Endothelial cell of umbilical vein (primary cell): ENCODE measurements around the gene ANKLE2. TPM values are rescaled to one million over a fixed set of nuclear protein-coding genes. Genes with fewer than 3 reads are reported as not detected.

Experiments
- BruUV-seq: library from RNA; stranded (reverse); fragments of 400-500 nt; replicated peaks from 2 replicates; lab custom pipeline; 2021; lab: Mats Ljungman, UMichigan
- CTCF ChIA-PET: fragments of 300-600, 350-600 bp; sonication (Branson Sonifier 250); formaldehyde crosslinking; loops from one replicate; lab custom pipeline; 2021; ENCODE audit warnings: antibody characterized with exemption, inconsistent platforms; lab: Charles Lee
- POLR2A ChIA-PET: fragments of 300-600, 350-600 bp; sonication (Branson Sonifier 250); formaldehyde crosslinking; loops from one replicate; lab custom pipeline; 2021; ENCODE audit warnings: antibody characterized with exemption, inconsistent platforms; lab: Charles Lee
- DNase-seq: peaks from one replicate; pipeline ENCODE4 v3.0.0-alpha.2; 2011; ENCODE audit warnings: low read depth, low spot score
- FAIRE-seq: peaks from 2 replicates; lab custom pipeline; 2011; peaks lifted over from hg19 to GRCh38; lab: Jason Lieb, UNC
- H2AFZ ChIP-seq: 2 replicates; pipeline ENCODE4 v1.6.0; 2012; ENCODE audit warnings: low read depth, low read length, control low read depth, inconsistent platforms
- H3K27ac ChIP-seq: 2 replicates; pipeline ENCODE4 v1.5.1; 2011; ENCODE audit warnings: low read depth, mild to moderate bottlenecking, control low read depth, low read length, moderate library complexity; ENCODE audit not compliant: insufficient read depth
- H3K27me3 ChIP-seq, 2 experiments: 2 replicates each; pipeline versions ENCODE4 v1.6.0 to v1.6.1; 2011; ENCODE audit warnings: low read length in 2 of 2, mixed read lengths in 1 of 2; ENCODE audit not compliant: control insufficient read depth in 2 of 2, insufficient read depth in 2 of 2
- H3K36me3 ChIP-seq, 2 experiments: 2 replicates in 1 of 2; 3 replicates in 1 of 2; pipeline ENCODE4 v1.5.1; 2011; ENCODE audit warnings: low read length in 2 of 2, mild to moderate bottlenecking in 1 of 2, moderate library complexity in 1 of 2; ENCODE audit not compliant: control insufficient read depth in 2 of 2, insufficient read depth in 2 of 2; ENCODE audit errors: extremely low read depth in 1 of 2
- H3K4me1 ChIP-seq: 3 replicates; pipeline ENCODE4 v1.5.1; 2011; ENCODE audit warnings: mild to moderate bottlenecking, low read length; ENCODE audit not compliant: control insufficient read depth, insufficient read depth; ENCODE audit errors: extremely low read depth
- H3K4me2 ChIP-seq: 2 replicates; pipeline ENCODE4 v1.6.1; 2011; ENCODE audit warnings: low read length, control low read depth, mixed read lengths; ENCODE audit not compliant: insufficient read depth
- H3K4me3 ChIP-seq, 3 experiments: fragments of 200-600 bp in 1 of 3; sonication (generic), shearing (Covaris generic) in 1 of 3; replicated peaks in 1 of 3; 2 replicates each; pipeline ENCODE4 v1.5.1; 2011 to 2016; ENCODE audit warnings: control low read depth in 3 of 3, low read length in 3 of 3, mild to moderate bottlenecking in 2 of 3, inconsistent platforms in 1 of 3, low read depth in 1 of 3, moderate library complexity in 1 of 3; ENCODE audit not compliant: insufficient read depth in 1 of 3
- H3K79me2 ChIP-seq: 2 replicates; pipeline ENCODE4 v1.6.0; 2012; ENCODE audit warnings: low read length, inconsistent platforms; ENCODE audit not compliant: control insufficient read depth, insufficient read depth
- H3K9ac ChIP-seq: replicated peaks from 2 replicates; pipeline ENCODE3; 2011; ENCODE audit warnings: low read length, control low read depth; ENCODE audit not compliant: insufficient read depth; ENCODE audit errors: extremely low read depth
- H3K9me1 ChIP-seq: replicated peaks from 3 replicates; pipeline ENCODE4 v1.6.0; 2011; ENCODE audit warnings: mild to moderate bottlenecking, low read length; ENCODE audit not compliant: control insufficient read depth, insufficient read depth; ENCODE audit errors: extremely low read depth
- H3K9me3 ChIP-seq: replicated peaks from 2 replicates; pipeline ENCODE4 v1.5.1; 2012; ENCODE audit warnings: low read length, inconsistent platforms; ENCODE audit not compliant: control insufficient read depth, insufficient read depth
- H4K20me1 ChIP-seq: replicated peaks from 2 replicates; pipeline ENCODE3; 2011; ENCODE audit warnings: mild to moderate bottlenecking, low read length; ENCODE audit not compliant: control insufficient read depth, insufficient read depth; ENCODE audit errors: extremely low read depth
- CTCF ChIP-seq, 2 donors: IDR thresholded peaks; 1 replicate in 1 of 2; 2 replicates in 1 of 2; pipeline ENCODE4 v1.5.1; 2011; ENCODE audit warnings: low read length in 2 of 2, mild to moderate bottlenecking in 2 of 2, moderate library complexity in 2 of 2, control low read depth in 1 of 2, inconsistent platforms in 1 of 2, low read depth in 1 of 2; ENCODE audit not compliant: insufficient read depth in 1 of 2; ENCODE audit errors: extremely low read depth in 1 of 2
- EZH2 ChIP-seq: IDR thresholded peaks from 2 replicates; pipeline ENCODE4 v1.6.1; 2012; ENCODE audit warnings: borderline replicate concordance, low read depth, mild to moderate bottlenecking, moderate library complexity, low read length, inconsistent platforms; ENCODE audit not compliant: severe bottlenecking
- FOS ChIP-seq: IDR thresholded peaks from 2 replicates; pipeline ENCODE4 v1.6.1; 2011; ENCODE audit warnings: mild to moderate bottlenecking, low read length, moderate library complexity, borderline replicate concordance; ENCODE audit not compliant: insufficient read depth
- GATA2 ChIP-seq: IDR thresholded peaks from 2 replicates; pipeline ENCODE4 v1.7.0; 2011; ENCODE audit warnings: low read depth, mild to moderate bottlenecking, moderate library complexity, mixed read lengths, low read length; ENCODE audit not compliant: insufficient read length, insufficient read depth
- JUN ChIP-seq: IDR thresholded peaks from 2 replicates; pipeline ENCODE4 v1.6.1; 2011; ENCODE audit warnings: borderline replicate concordance, low read depth; ENCODE audit not compliant: insufficient read length, insufficient read depth
- MAX ChIP-seq: IDR thresholded peaks from 2 replicates; pipeline ENCODE4 v1.6.1; 2011; ENCODE audit not compliant: insufficient read depth, insufficient read length
- MYC ChIP-seq: IDR thresholded peaks from one replicate; pipeline ENCODE4 v1.6.1; 2011; ENCODE audit warnings: mild to moderate bottlenecking, low read depth, low read length
- POLR2A ChIP-seq: IDR thresholded peaks from 2 replicates; pipeline ENCODE4 v1.6.1; 2012; ENCODE audit warnings: low read depth, mild to moderate bottlenecking, control low read depth, low read length
- POLR2AphosphoS5 ChIP-seq: IDR thresholded peaks from 2 replicates; pipeline ENCODE4 v1.6.1; 2012; ENCODE audit warnings: low read depth, mild to moderate bottlenecking, control low read depth, low read length, moderate library complexity; ENCODE audit not compliant: insufficient read depth
- dilution Hi-C: fragments of 300-500 bp; cut with MboI; formaldehyde crosslinking; loops from one replicate; pipeline ENCODE4 v1.15.0; 2019; ENCODE audit warnings: low sequenced_read_pairs; ENCODE audit not compliant: extremely low pct_ligation_motif_present
- intact Hi-C: fragments of 100-400 bp; cut with micrococcal nuclease; formaldehyde crosslinking; loops from one replicate; pipeline ENCODE4 v1.10.0; 2022
- polyA plus RNA-seq, 4 experiments: library from polyadenylated mRNA; depleted of rRNA in 3 of 4; stranded (reverse) in 3 of 4; unstranded in 1 of 4; fragments of >200 nt; gene quantifications; 2 replicates each; pipeline versions ENCODE4 v1.2.1 to v1.2.3, GENCODE V29; 2011 to 2012; ENCODE audit warnings: missing spikeins in 1 of 4
- total RNA-seq: library from RNA; stranded (reverse); gene quantifications from 2 replicates; pipeline ENCODE4 v1.2.3, GENCODE V29; 2021

Gene ANKLE2
- total and polyA plus RNA-seq, 2 donors (not counting 3 experiments of a cell fraction or from before 2014, with no cell fraction given), result 75.8 to 112 TPM

- Histone ChIP-seq H3K79me2 (peaks cover 45% of the 10 kb centered on the region), H3K4me1 (no peaks in the 10 kb centered on the region), H3K9me3 (no peaks in the 10 kb centered on the region), H2AFZ (no peak overlapping the region), H3K27me3 (no peaks in the 10 kb centered on the region), H3K9ac (no peak overlapping the region), H3K36me3 (peaks cover 52 to 70% of the 10 kb centered on the region in 2 experiments), H3K4me2 (no peak overlapping the region), H4K20me1 (no peaks in the 10 kb centered on the region), H3K9me1 (no peaks in the 10 kb centered on the region), H3K27ac (no peak overlapping the region), H3K4me3 (no peak overlapping the region)
- intact Hi-C loops (no loop called here), dilution Hi-C loops (no loop called here)
- DNase-seq, result no peak
- POLR2A ChIA-PET, result no interaction called here
- no peak for TF ChIP-seq MAX
- TF ChIP-seq MYC, result no peak
- TF ChIP-seq CTCF (IDR thresholded peaks at IDR 0.05; ENCODE audit: extremely low read depth in 1 of 2, insufficient read depth in 1 of 2, low read depth in 1 of 2, low read length in 2 of 2), result no peak
- no peak for TF ChIP-seq GATA2
- no peak for TF ChIP-seq FOS
- TF ChIP-seq POLR2A, result no peak
- no peak for TF ChIP-seq JUN
- no peak for TF ChIP-seq POLR2AphosphoS5
- TF ChIP-seq EZH2, result no peak
- CTCF ChIA-PET, result no interaction called here
- no peak for FAIRE-seq
- BruUV-seq, result no TSS peak
Measured at GRCh38 chr12:132743831-132744230, 17.8 kb downstream of the ANKLE2 start.
